ENCODE results near the gene ADAM19. TPM values are rescaled to one million over a fixed set of nuclear protein-coding genes. Genes with fewer than 3 reads are reported as not detected.

ADAM19 gene, protein sequence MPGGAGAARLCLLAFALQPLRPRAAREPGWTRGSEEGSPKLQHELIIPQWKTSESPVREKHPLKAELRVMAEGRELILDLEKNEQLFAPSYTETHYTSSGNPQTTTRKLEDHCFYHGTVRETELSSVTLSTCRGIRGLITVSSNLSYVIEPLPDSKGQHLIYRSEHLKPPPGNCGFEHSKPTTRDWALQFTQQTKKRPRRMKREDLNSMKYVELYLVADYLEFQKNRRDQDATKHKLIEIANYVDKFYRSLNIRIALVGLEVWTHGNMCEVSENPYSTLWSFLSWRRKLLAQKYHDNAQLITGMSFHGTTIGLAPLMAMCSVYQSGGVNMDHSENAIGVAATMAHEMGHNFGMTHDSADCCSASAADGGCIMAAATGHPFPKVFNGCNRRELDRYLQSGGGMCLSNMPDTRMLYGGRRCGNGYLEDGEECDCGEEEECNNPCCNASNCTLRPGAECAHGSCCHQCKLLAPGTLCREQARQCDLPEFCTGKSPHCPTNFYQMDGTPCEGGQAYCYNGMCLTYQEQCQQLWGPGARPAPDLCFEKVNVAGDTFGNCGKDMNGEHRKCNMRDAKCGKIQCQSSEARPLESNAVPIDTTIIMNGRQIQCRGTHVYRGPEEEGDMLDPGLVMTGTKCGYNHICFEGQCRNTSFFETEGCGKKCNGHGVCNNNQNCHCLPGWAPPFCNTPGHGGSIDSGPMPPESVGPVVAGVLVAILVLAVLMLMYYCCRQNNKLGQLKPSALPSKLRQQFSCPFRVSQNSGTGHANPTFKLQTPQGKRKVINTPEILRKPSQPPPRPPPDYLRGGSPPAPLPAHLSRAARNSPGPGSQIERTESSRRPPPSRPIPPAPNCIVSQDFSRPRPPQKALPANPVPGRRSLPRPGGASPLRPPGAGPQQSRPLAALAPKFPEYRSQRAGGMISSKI
- total RNA-seq (2014; rRNA removed; shearing (Covaris generic); ENCODE audit: low replicate concordance): 4.9 and 5.7 TPM in 2 replicates

DNA sequence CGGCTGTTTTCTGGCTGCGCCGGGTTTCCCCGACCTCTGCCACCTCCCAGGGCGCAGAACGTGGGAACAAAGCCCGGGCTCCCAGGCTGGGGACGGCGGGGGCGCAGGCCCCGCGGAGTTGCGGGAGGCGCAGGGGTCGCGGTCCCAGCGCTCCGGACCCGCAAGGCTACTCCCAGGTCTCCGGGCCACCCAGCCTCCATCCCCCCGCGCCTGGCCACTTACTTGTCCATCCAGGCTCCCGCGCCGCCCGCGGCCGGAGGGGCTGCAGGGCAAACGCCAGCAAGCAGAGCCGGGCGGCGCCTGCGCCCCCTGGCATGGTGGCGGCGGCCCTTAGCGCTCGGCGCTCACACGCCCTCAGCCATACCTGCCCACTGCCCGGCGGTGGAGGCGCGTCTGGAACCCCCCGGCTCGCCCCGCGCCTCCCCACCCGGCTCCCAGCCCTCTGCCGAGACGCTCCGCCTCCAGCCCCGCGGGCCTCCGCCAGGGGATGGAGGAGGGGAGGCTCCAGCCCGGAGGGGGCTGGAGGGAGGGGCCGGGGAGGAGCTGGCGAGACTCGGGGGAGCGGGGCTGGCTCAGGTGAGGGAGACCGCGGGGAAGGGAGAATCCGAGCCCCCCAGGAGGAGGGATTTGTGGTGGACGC, at the start of gene ADAM19:
ADAM19 (minus strand) TSS at position 395 of the 640 bp plus-strand sequence; CDS start at position 316, 79 bp downstream.
- Histone ChIP-seq H3K79me2 (ENCODE audit: low read length) (no peaks in the 10 kb centered on the region), H3K27ac (ENCODE audit: low read length) (no peak within 1 kb of the TSS), H3K9me3 (ENCODE audit: low read length) (no peaks in the 10 kb centered on the region), H3K4me3 (ENCODE audit: low read length) (peak within 1 kb of the TSS; percentile 73), H3K9me2 (replicated peaks; ENCODE audit: insufficient read depth, low read length) (no peaks in the 10 kb centered on the region), H3K36me3 (ENCODE audit: insufficient read depth, low read length) (no peaks in the 10 kb centered on the region), H3K9ac (ENCODE audit: low read length) (peak within 1 kb of the TSS; percentile 78), H3K4me1 (ENCODE audit: low read length) (peaks cover 49% of the 10 kb centered on the region), H4K20me1 (ENCODE audit: insufficient read depth, low read depth, low read length) (no peaks in the 10 kb centered on the region), H3K27me3 (ENCODE audit: low read length) (peaks cover 2% of the 10 kb centered on the region; the same call in 1 of the 2 replicates), H3K4me2 (ENCODE audit: low read depth, low read length, poor library complexity, severe bottlenecking) (peak within 1 kb of the TSS; percentile 74), H2AFZ (ENCODE audit: low read length) (peak within 1 kb of the TSS; percentile 94)
- peak; percentile 69 for DNase-seq

GRCh38 chr5:157624144-157624543, 48.6 kb upstream of the ADAM19 start:
- H3K9me3 ChIP-seq (ENCODE audit: low read length): no peaks in the 10 kb centered on the region
- no peaks in the 10 kb centered on the region for H3K4me1 ChIP-seq (ENCODE audit: low read length)
- no peak overlapping the region for H3K9ac ChIP-seq (ENCODE audit: low read length)
- H3K27ac ChIP-seq (ENCODE audit: low read length): no peak overlapping the region
- H3K4me3 ChIP-seq (ENCODE audit: low read length): no peak overlapping the region
- no peaks in the 10 kb centered on the region for H3K27me3 ChIP-seq (ENCODE audit: low read length)
- no peaks in the 10 kb centered on the region for H3K36me3 ChIP-seq (ENCODE audit: insufficient read depth, low read length)
- no peak overlapping the region for H3K4me2 ChIP-seq (ENCODE audit: low read depth, low read length, poor library complexity, severe bottlenecking)
- H2AFZ ChIP-seq (ENCODE audit: low read length): no peak overlapping the region
- no peak for DNase-seq
- no peaks in the 10 kb centered on the region for H3K79me2 ChIP-seq (ENCODE audit: low read length)
- H4K20me1 ChIP-seq (ENCODE audit: insufficient read depth, low read depth, low read length): no peaks in the 10 kb centered on the region
- H3K9me2 ChIP-seq (replicated peaks; ENCODE audit: insufficient read depth, low read length): no peaks in the 10 kb centered on the region

GRCh38 chr5:157620776-157621175, 45.2 kb upstream of the ADAM19 start:
- Histone ChIP-seq H3K9me3 (ENCODE audit: low read length) (no peaks in the 10 kb centered on the region), H3K9ac (ENCODE audit: low read length) (no peak overlapping the region), H3K36me3 (ENCODE audit: insufficient read depth, low read length) (no peaks in the 10 kb centered on the region), H3K4me3 (ENCODE audit: low read length) (no peak overlapping the region), H3K27me3 (ENCODE audit: low read length) (no peaks in the 10 kb centered on the region), H3K27ac (ENCODE audit: low read length) (no peak overlapping the region), H3K4me1 (ENCODE audit: low read length) (no peaks in the 10 kb centered on the region), H3K4me2 (ENCODE audit: low read depth, low read length, poor library complexity, severe bottlenecking) (no peak overlapping the region), H3K79me2 (ENCODE audit: low read length) (no peaks in the 10 kb centered on the region), H4K20me1 (ENCODE audit: insufficient read depth, low read depth, low read length) (no peaks in the 10 kb centered on the region), H2AFZ (ENCODE audit: low read length) (no peak overlapping the region), H3K9me2 (replicated peaks; ENCODE audit: insufficient read depth, low read length) (no peaks in the 10 kb centered on the region)
- no peak for DNase-seq

DNA sequence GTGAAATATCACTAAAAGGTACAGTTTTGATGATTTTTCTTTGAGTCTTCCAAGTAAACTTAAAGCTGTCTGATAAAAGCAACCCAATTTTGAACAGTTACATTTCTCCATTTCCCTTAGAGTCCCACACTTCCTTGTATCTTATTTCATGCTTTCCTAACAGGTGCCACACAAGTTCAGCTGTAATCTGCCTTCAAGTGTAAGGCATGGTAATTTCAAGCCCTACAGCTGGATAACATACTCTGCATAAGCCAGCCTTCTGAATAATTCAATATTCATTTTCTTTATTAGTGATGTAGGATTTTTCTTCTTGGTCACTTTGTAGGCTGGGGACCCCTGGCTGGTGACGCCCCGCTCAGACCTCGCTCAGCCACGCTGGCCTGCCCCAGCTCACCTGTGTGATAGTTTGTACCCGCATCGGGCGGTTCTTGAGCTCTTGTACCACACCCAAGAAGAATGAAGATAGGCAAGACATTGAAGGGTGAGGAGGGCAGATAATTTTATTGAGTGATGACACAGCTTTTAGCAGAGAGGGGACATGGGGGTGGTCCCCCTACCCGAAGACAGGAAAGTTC, 42.7 kb upstream of the ADAM19 start:
- Histone ChIP-seq H3K79me2 (ENCODE audit: low read length) (no peaks in the 10 kb centered on the region), H3K9me3 (ENCODE audit: low read length) (no peaks in the 10 kb centered on the region), H3K4me2 (ENCODE audit: low read depth, low read length, poor library complexity, severe bottlenecking) (no peak overlapping the region), H3K9ac (ENCODE audit: low read length) (no peak overlapping the region), H3K4me3 (ENCODE audit: low read length) (no peak overlapping the region), H3K27me3 (ENCODE audit: low read length) (no peaks in the 10 kb centered on the region), H4K20me1 (ENCODE audit: insufficient read depth, low read depth, low read length) (no peaks in the 10 kb centered on the region), H3K36me3 (ENCODE audit: insufficient read depth, low read length) (no peaks in the 10 kb centered on the region), H3K9me2 (replicated peaks; ENCODE audit: insufficient read depth, low read length) (no peaks in the 10 kb centered on the region), H2AFZ (ENCODE audit: low read length) (no peak overlapping the region), H3K4me1 (ENCODE audit: low read length) (no peaks in the 10 kb centered on the region), H3K27ac (ENCODE audit: low read length) (no peak overlapping the region)
- DNase-seq: no peak

GRCh38 chr5:157616785-157617184, 41.2 kb upstream of the ADAM19 start:
- no peak for DNase-seq
- Histone ChIP-seq H3K9me2 (replicated peaks; ENCODE audit: insufficient read depth, low read length) (no peaks in the 10 kb centered on the region), H3K79me2 (ENCODE audit: low read length) (no peaks in the 10 kb centered on the region), H3K4me3 (ENCODE audit: low read length) (no peak overlapping the region), H3K36me3 (ENCODE audit: insufficient read depth, low read length) (no peaks in the 10 kb centered on the region), H3K4me2 (ENCODE audit: low read depth, low read length, poor library complexity, severe bottlenecking) (no peak overlapping the region), H3K27ac (ENCODE audit: low read length) (no peak overlapping the region), H3K9me3 (ENCODE audit: low read length) (no peaks in the 10 kb centered on the region), H3K4me1 (ENCODE audit: low read length) (no peaks in the 10 kb centered on the region), H4K20me1 (ENCODE audit: insufficient read depth, low read depth, low read length) (no peaks in the 10 kb centered on the region), H3K9ac (ENCODE audit: low read length) (no peak overlapping the region), H2AFZ (ENCODE audit: low read length) (no peak overlapping the region), H3K27me3 (ENCODE audit: low read length) (no peaks in the 10 kb centered on the region)

GRCh38 chr5:157613385-157614245, 38.0 kb upstream of the ADAM19 start:
- no peak overlapping the region for H3K27ac ChIP-seq (ENCODE audit: low read length)
- no peak overlapping the region for H3K9ac ChIP-seq (ENCODE audit: low read length)
- no peaks in the 10 kb centered on the region for H3K27me3 ChIP-seq (ENCODE audit: low read length)
- no peak overlapping the region for H3K4me3 ChIP-seq (ENCODE audit: low read length)
- H3K79me2 ChIP-seq (ENCODE audit: low read length): no peaks in the 10 kb centered on the region
- no peaks in the 10 kb centered on the region for H4K20me1 ChIP-seq (ENCODE audit: insufficient read depth, low read depth, low read length)
- DNase-seq: no peak
- H3K36me3 ChIP-seq (ENCODE audit: insufficient read depth, low read length): no peaks in the 10 kb centered on the region
- H3K9me2 ChIP-seq (replicated peaks; ENCODE audit: insufficient read depth, low read length): no peaks in the 10 kb centered on the region
- no peak overlapping the region for H2AFZ ChIP-seq (ENCODE audit: low read length)
- no peak overlapping the region for H3K4me2 ChIP-seq (ENCODE audit: low read depth, low read length, poor library complexity, severe bottlenecking)
- no peaks in the 10 kb centered on the region for H3K4me1 ChIP-seq (ENCODE audit: low read length)
- H3K9me3 ChIP-seq (ENCODE audit: low read length): no peaks in the 10 kb centered on the region

DNA sequence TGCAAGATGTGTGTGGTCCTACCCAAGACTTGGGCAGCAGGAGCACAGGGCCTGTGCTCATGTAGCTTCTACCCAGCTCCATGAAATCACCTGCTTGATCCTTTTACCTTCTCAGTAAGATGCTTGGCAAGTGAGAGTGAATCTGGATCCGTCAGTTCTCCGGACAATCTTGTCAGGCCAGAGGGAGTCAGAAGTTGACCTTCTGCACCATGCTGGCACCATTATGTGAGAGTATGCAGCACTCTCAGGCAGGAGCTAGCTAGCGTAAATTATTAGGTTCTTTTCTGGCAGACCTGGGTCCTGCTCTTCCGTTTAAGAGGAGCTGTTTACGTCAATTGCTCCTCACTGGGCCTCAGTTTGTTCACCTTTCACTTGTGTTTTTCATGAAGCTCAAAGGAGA, 37.0 kb upstream of the ADAM19 start:
- no peak for DNase-seq
- Histone ChIP-seq H3K4me1 (ENCODE audit: low read length) (no peaks in the 10 kb centered on the region), H3K9ac (ENCODE audit: low read length) (no peak overlapping the region), H4K20me1 (ENCODE audit: insufficient read depth, low read depth, low read length) (no peaks in the 10 kb centered on the region), H3K9me3 (ENCODE audit: low read length) (no peaks in the 10 kb centered on the region), H3K79me2 (ENCODE audit: low read length) (no peaks in the 10 kb centered on the region), H2AFZ (ENCODE audit: low read length) (no peak overlapping the region), H3K4me2 (ENCODE audit: low read depth, low read length, poor library complexity, severe bottlenecking) (no peak overlapping the region), H3K36me3 (ENCODE audit: insufficient read depth, low read length) (no peaks in the 10 kb centered on the region), H3K4me3 (ENCODE audit: low read length) (no peak overlapping the region), H3K9me2 (replicated peaks; ENCODE audit: insufficient read depth, low read length) (no peaks in the 10 kb centered on the region), H3K27ac (ENCODE audit: low read length) (no peak overlapping the region), H3K27me3 (ENCODE audit: low read length) (no peaks in the 10 kb centered on the region)

Data from Karpas-422 (cell line).